Measurements from ENCODE around the gene TCEAL8. TPM values are rescaled to one million over a fixed set of nuclear protein-coding genes. Genes with fewer than 3 reads are reported as not detected.
A peak's percentile ranks its signal among the peaks of the same experiment; 100 is the strongest.

Gene TCEAL8
- total and polyA plus RNA-seq, 2 donors (not counting 3 experiments of a cell fraction or from before 2014, with no cell fraction given) = 31.0 to 51.8 TPM

DNA sequence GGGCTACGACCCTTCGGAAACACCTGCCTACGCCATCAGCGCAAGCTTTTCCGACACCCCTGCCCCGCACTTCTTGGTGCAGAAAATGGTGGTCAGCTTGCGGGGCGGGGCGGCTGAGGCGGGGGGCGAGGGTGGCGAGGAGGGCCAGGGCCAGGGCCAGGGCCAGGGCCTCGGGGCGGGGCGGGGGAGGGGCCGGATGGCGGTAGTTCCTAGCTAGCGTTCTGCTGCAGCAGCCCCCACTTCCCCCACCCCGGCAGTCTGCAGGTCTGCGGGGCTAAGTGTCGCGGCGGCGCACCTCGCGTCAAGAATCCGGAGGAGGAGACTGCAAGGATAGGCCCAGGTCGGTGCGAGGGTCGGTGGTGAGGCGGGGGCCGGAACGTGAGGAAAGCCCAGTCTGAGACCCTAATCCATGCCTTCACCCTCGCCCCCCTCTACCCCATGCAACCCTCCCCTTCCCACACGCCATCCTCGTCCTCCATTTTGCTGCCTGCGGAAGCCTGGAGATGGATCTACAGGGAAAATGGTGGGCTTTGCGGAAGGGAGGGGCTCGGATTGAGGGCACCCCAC lies 39.4 kb downstream of the TCEAL8 start:
- Histone ChIP-seq H3K9me1 (replicated peaks; ENCODE audit: control insufficient read depth, extremely low read depth, insufficient read depth, low read length) (no peaks in the 10 kb centered on the region), H3K4me2 (ENCODE audit: insufficient read depth, low read length) (peak overlapping the region; percentile 50), H3K9me3 (replicated peaks; ENCODE audit: control insufficient read depth, insufficient read depth, low read length) (no peaks in the 10 kb centered on the region), H3K27me3 (ENCODE audit: control insufficient read depth in 2 of 2, insufficient read depth in 2 of 2, low read length in 2 of 2) (peaks cover 0 to 2% of the 10 kb centered on the region in 2 experiments), H3K9ac (replicated peaks; ENCODE audit: extremely low read depth, insufficient read depth, low read length) (peak overlapping the region; percentile 91), H3K4me1 (ENCODE audit: control insufficient read depth, extremely low read depth, insufficient read depth, low read length) (peaks cover 5% of the 10 kb centered on the region), H3K36me3 (ENCODE audit: control insufficient read depth in 2 of 2, extremely low read depth in 1 of 2, insufficient read depth in 2 of 2, low read length in 2 of 2) (no peaks in the 10 kb centered on the region), H2AFZ (ENCODE audit: low read depth, low read length) (peak overlapping the region; percentile 72), H3K4me3 (replicated peaks in 1 of 3; ENCODE audit: insufficient read depth in 1 of 3, low read depth in 1 of 3, low read length in 3 of 3) (peak overlapping the region; percentile 43 to 94 (median 61)), H3K79me2 (ENCODE audit: control insufficient read depth, insufficient read depth, low read length) (no peaks in the 10 kb centered on the region), H4K20me1 (replicated peaks; ENCODE audit: control insufficient read depth, extremely low read depth, insufficient read depth, low read length) (no peaks in the 10 kb centered on the region), H3K27ac (ENCODE audit: insufficient read depth, low read depth, low read length) (peak overlapping the region; percentile 70)
- BruUV-seq (replicated peaks) = no TSS peak
- intact Hi-C loops (cut with micrococcal nuclease) (loop anchor here (1.0 kb wide), 1 partner anchor 39 kb away; no protein-coding TSS in a partner anchor), dilution Hi-C loops (cut with MboI; ENCODE audit: extremely low pct_ligation_motif_present, low sequenced_read_pairs) (no loop called here)
- FAIRE-seq (no peak), DNase-seq (ENCODE audit: low read depth, low spot score) (peak; percentile 20)
- CTCF ChIA-PET = interaction anchor here (0.9 to 1.7 kb wide), 3 partner anchors 33 to 249 kb away, joined by 4 to 6 read pairs (median 4); no protein-coding TSS in a partner anchor
- TF ChIP-seq POLR2A (IDR thresholded peaks at IDR 0.05; ENCODE audit: low read depth, low read length) (no peak), POLR2AphosphoS5 (IDR thresholded peaks at IDR 0.05; ENCODE audit: insufficient read depth, low read depth, low read length) (no peak), MYC (IDR thresholded peaks at IDR 0.05; ENCODE audit: low read depth, low read length) (no peak), EZH2 (IDR thresholded peaks at IDR 0.05; ENCODE audit: borderline replicate concordance, low read depth, low read length, severe bottlenecking) (no peak), GATA2 (IDR thresholded peaks at IDR 0.05; ENCODE audit: insufficient read depth, insufficient read length, low read depth, low read length) (no peak)
- POLR2A ChIA-PET = no interaction called here

DNA sequence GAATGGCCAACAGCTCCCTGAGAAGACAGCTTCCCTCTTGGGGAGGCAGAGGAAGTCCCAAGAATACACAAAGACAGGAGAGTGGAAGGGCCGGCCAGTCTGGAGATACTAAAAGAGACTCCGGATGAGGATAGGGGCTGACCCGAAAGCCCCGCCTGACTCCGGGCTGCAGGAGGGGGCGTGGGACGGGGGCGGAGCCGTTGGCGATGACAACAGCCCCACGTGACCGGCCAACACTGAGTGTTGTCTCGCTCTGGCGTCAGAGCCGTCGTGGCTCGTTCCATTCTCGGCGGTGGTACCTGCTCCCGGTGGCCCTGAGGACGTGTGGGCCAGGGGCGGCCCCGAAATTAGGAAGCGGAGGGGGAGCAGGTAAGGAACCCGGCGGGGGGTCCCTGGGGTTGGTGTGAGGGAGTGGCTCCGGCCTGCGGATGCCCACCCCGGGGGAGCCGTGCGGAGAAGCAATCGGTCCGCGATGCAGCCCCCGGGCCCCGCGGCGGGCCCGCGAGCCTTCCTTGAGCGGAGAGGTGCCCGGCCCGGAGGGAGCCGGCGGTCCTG lies 40.0 kb downstream of the TCEAL8 start, which contains the start of gene BEX4:
Gene BEX4 (plus strand): TSS at position 239 of the 555 bp plus-strand sequence. CDS start 1,046 bp downstream, outside the sequence.
- no peaks in the 10 kb centered on the region for H4K20me1 ChIP-seq (replicated peaks; ENCODE audit: control insufficient read depth, extremely low read depth, insufficient read depth, low read length)
- H3K79me2 ChIP-seq (ENCODE audit: control insufficient read depth, insufficient read depth, low read length) = no peaks in the 10 kb centered on the region
- H3K4me2 ChIP-seq (ENCODE audit: insufficient read depth, low read length) = peak within 1 kb of the TSS; percentile 59
- H3K4me3 ChIP-seq (replicated peaks in 1 of 3; ENCODE audit: insufficient read depth in 1 of 3, low read depth in 1 of 3, low read length in 3 of 3) = peak within 1 kb of the TSS; percentile 43 to 94 (median 61)
- H3K36me3 ChIP-seq (ENCODE audit: control insufficient read depth in 2 of 2, extremely low read depth in 1 of 2, insufficient read depth in 2 of 2, low read length in 2 of 2) = no peaks in the 10 kb centered on the region
- peaks cover 5% of the 10 kb centered on the region for H3K4me1 ChIP-seq (ENCODE audit: control insufficient read depth, extremely low read depth, insufficient read depth, low read length)
- no peaks in the 10 kb centered on the region for H3K9me1 ChIP-seq (replicated peaks; ENCODE audit: control insufficient read depth, extremely low read depth, insufficient read depth, low read length)
- intact Hi-C loops (cut with micrococcal nuclease) = loop anchor here (1.0 to 5.0 kb wide), 2 partner anchors 39 to 127 kb away; no protein-coding TSS in a partner anchor
- no TSS peak for BruUV-seq (replicated peaks)
- ChIA-PET POLR2A (no interaction called here), CTCF (interaction anchor here (0.9 to 1.7 kb wide), 3 partner anchors 34 to 250 kb away, joined by 4 to 6 read pairs (median 4); no protein-coding TSS in a partner anchor)
- peak; percentile 59 for FAIRE-seq
- peak; percentile 64 for TF ChIP-seq POLR2AphosphoS5 (IDR thresholded peaks at IDR 0.05; ENCODE audit: insufficient read depth, low read depth, low read length)
- TF ChIP-seq FOS (IDR thresholded peaks at IDR 0.05; ENCODE audit: borderline replicate concordance, insufficient read depth, low read length) = no peak
- TF ChIP-seq POLR2A (IDR thresholded peaks at IDR 0.05; ENCODE audit: low read depth, low read length) = peak; percentile 62
- TF ChIP-seq, protein P1, sequence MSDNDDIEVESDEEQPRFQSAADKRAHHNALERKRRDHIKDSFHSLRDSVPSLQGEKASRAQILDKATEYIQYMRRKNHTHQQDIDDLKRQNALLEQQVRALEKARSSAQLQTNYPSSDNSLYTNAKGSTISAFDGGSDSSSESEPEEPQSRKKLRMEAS (IDR thresholded peaks at IDR 0.05; ENCODE audit: insufficient read depth, insufficient read length) = peak; percentile 84
- dilution Hi-C loops (cut with MboI; ENCODE audit: extremely low pct_ligation_motif_present, low sequenced_read_pairs) = no loop called here
- H3K27me3 ChIP-seq (ENCODE audit: control insufficient read depth in 2 of 2, insufficient read depth in 2 of 2, low read length in 2 of 2) = no peaks in the 10 kb centered on the region
- H2AFZ ChIP-seq (ENCODE audit: low read depth, low read length) = peak within 1 kb of the TSS; percentile 81
- DNase-seq (ENCODE audit: low read depth, low spot score) = peak; percentile 64
- H3K9me3 ChIP-seq (replicated peaks; ENCODE audit: control insufficient read depth, insufficient read depth, low read length) = no peaks in the 10 kb centered on the region
- peak within 1 kb of the TSS; percentile 91 for H3K9ac ChIP-seq (replicated peaks; ENCODE audit: extremely low read depth, insufficient read depth, low read length)
- peak within 1 kb of the TSS; percentile 70 for H3K27ac ChIP-seq (ENCODE audit: insufficient read depth, low read depth, low read length)

Data from endothelial cell of umbilical vein (primary cell).